CD4-positive, alpha-beta T cell (primary cell): Measurements from ENCODE around the gene LEKR1. TPM values are rescaled to one million over a fixed set of nuclear protein-coding genes. Genes with fewer than 3 reads are reported as not detected.

Source experiments
- ATAC-seq: fragments of 200-7000 bp; cut with Tn5 transposase; one replicate; pipeline ENCODE4 v1.10.0; 2022; ENCODE audit warnings: mild to moderate bottlenecking; ENCODE audit not compliant: poor library complexity
- CTCF ChIA-PET: fragments of 350-600 bp; sonication (Branson Sonifier 250); formaldehyde crosslinking; loops from one replicate; lab custom pipeline; 2021; ENCODE audit warnings: antibody characterized with exemption, inconsistent platforms; lab: Charles Lee
- POLR2A ChIA-PET: fragments of 350-600 bp; sonication (Branson Sonifier 250); formaldehyde crosslinking; loops from one replicate; lab custom pipeline; 2021; ENCODE audit warnings: antibody characterized with exemption, inconsistent platforms; lab: Charles Lee
- DNase-seq, 14 experiments: peaks; one replicate each; pipeline ENCODE4 v3.0.0-alpha.2; 2013 to 2020; ENCODE audit warnings: mixed read lengths in 2 of 14
- H3K27ac ChIP-seq, 2 donors: one replicate each; pipeline versions ENCODE4 v1.5.1 to v1.7.0; 2013; ENCODE audit warnings: low read length in 2 of 2, low read depth in 1 of 2, mild to moderate bottlenecking in 1 of 2
- H3K27me3 ChIP-seq, 2 experiments: 1 replicate in 1 of 2; 2 replicates in 1 of 2; pipeline versions ENCODE4 v1.6.1 to v1.7.0; 2013; ENCODE audit warnings: low read length in 2 of 2, control low read depth in 1 of 2, mild to moderate bottlenecking in 1 of 2, moderate library complexity in 1 of 2; ENCODE audit not compliant: insufficient read depth in 2 of 2, control insufficient read depth in 1 of 2
- H3K36me3 ChIP-seq: one replicate; pipeline ENCODE4 v1.6.1; 2013; ENCODE audit warnings: low read length, control low read depth; ENCODE audit not compliant: insufficient read depth
- H3K4me1 ChIP-seq: one replicate; pipeline ENCODE4 v1.6.1; 2013; ENCODE audit warnings: low read length, control low read depth; ENCODE audit not compliant: insufficient read depth
- H3K4me3 ChIP-seq: one replicate; pipeline ENCODE4 v1.5.1; 2013; ENCODE audit warnings: mild to moderate bottlenecking, low read length, moderate library complexity
- H3K9me3 ChIP-seq, 2 experiments: 1 replicate in 1 of 2; 2 replicates in 1 of 2; pipeline versions ENCODE4 v1.6.1 to v1.7.0; 2013; ENCODE audit warnings: low read length in 2 of 2, mild to moderate bottlenecking in 2 of 2, control low read depth in 1 of 2, moderate library complexity in 1 of 2; ENCODE audit not compliant: control insufficient read depth in 1 of 2, insufficient read depth in 1 of 2
- H3K27ac Mint-ChIP-seq: one replicate; pipeline ENCODE4 v1.8.0; 2020; ENCODE audit warnings: mixed read lengths
- H3K27me3 Mint-ChIP-seq: one replicate; pipeline ENCODE4 v1.8.0; 2021; ENCODE audit warnings: mixed read lengths
- H3K36me3 Mint-ChIP-seq: one replicate; pipeline ENCODE4 v1.8.0; 2021; ENCODE audit warnings: low read depth, mixed read lengths
- H3K4me1 Mint-ChIP-seq: one replicate; pipeline ENCODE4 v1.8.0; 2021; ENCODE audit warnings: low read depth, mixed read lengths
- H3K4me3 Mint-ChIP-seq: one replicate; pipeline ENCODE4 v1.8.0; 2020; ENCODE audit warnings: mild to moderate bottlenecking, mixed read lengths
- H3K9me3 Mint-ChIP-seq: one replicate; pipeline ENCODE4 v1.8.0; 2020; ENCODE audit warnings: mixed read lengths
- CTCF ChIP-seq: fragments of 200-600 bp; IDR thresholded peaks from one replicate; pipeline ENCODE4 v1.8.0; 2022; ENCODE audit warnings: antibody characterized with exemption, mild to moderate bottlenecking
- intact Hi-C, 2 experiments: fragments of 100-400 bp; cut with DNase I in 1 of 2; cut with micrococcal nuclease in 1 of 2; formaldehyde crosslinking; loops; one replicate each; pipeline versions ENCODE4 v1.15.1 to v1.9.0; 2023 to 2025; cut with DNase I, micrococcal nuclease
- total RNA-seq, 174 experiments: library from RNA in 2 of 174; stranded (reverse) in 2 of 174; gene quantifications; one replicate each; pipeline ENCODE4 v1.2.3 and lab custom pipeline; 2021 to 2026

The LEKR1 gene
- total RNA-seq, 2 experiments from 2014 or later: 0.77 to 1.0 TPM

- POLR2A ChIA-PET: no interaction called here
- H3K4me3 ChIP-seq: no peak overlapping the region
These were observed 113.2 kb downstream of the LEKR1 start for GRCh38 chr3:156939315-156939714.

DNA sequence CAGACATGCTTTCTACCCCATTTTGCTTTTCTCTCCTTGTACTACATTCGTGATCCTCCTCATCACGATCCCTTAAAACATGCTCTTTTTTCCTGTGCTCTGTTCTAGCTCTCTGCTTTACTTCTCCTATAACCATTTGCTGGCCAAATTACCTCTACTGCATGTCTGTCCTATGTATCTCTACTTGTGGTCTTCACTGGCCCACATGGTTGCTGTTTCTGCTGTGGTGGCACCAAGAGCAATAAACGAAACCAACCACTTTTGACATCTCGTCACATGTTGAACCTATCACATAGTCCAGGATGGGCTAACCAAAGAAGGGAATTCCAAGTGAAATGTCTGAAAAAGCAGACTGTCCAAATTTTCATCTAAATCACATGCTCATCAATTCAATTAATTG is 115.2 kb downstream of the LEKR1 start:
- ATAC-seq (no peak), DNase-seq (no peak)
- CTCF ChIA-PET: no interaction called here
- no peaks in the 10 kb centered on the region for H3K4me1 ChIP-seq
- no peak overlapping the region for H3K27ac ChIP-seq
- Mint-ChIP-seq H3K4me1 (no peaks in the 10 kb centered on the region), H3K4me3 (no peak overlapping the region), H3K27ac (no peak overlapping the region), H3K27me3 (peaks cover 4% of the 10 kb centered on the region), H3K36me3 (no peaks in the 10 kb centered on the region), H3K9me3 (no peaks in the 10 kb centered on the region)
- TF ChIP-seq CTCF: no peak
- POLR2A ChIA-PET: no interaction called here
- no peak overlapping the region for H3K4me3 ChIP-seq
- H3K9me3 ChIP-seq: no peaks in the 10 kb centered on the region
- intact Hi-C loops: no loop called here
- no peaks in the 10 kb centered on the region for H3K27me3 ChIP-seq
- no peaks in the 10 kb centered on the region for H3K36me3 ChIP-seq

More at GRCh38 chr3:156939315-156939714, 113.2 kb downstream of the LEKR1 start:
- no peaks in the 10 kb centered on the region for H3K9me3 Mint-ChIP-seq
- CTCF ChIA-PET: interaction anchor here (1.6 kb wide), 1 partner anchor 10 kb away, joined by 3 read pairs; no protein-coding TSS in a partner anchor
- no peak overlapping the region for H3K27ac Mint-ChIP-seq
- no peak overlapping the region for H3K4me3 Mint-ChIP-seq
- no peaks in the 10 kb centered on the region for H3K36me3 ChIP-seq
- no peaks in the 10 kb centered on the region for H3K27me3 ChIP-seq
- H3K4me1 Mint-ChIP-seq: no peaks in the 10 kb centered on the region
- H3K36me3 Mint-ChIP-seq: no peaks in the 10 kb centered on the region
- DNase-seq (no peak), ATAC-seq (no peak)
- intact Hi-C loops: no loop called here
- H3K4me1 ChIP-seq: no peaks in the 10 kb centered on the region
- H3K27ac ChIP-seq: no peak overlapping the region
- H3K9me3 ChIP-seq: no peaks in the 10 kb centered on the region
- no peak for TF ChIP-seq CTCF
- H3K27me3 Mint-ChIP-seq: peaks cover 4% of the 10 kb centered on the region

DNA sequence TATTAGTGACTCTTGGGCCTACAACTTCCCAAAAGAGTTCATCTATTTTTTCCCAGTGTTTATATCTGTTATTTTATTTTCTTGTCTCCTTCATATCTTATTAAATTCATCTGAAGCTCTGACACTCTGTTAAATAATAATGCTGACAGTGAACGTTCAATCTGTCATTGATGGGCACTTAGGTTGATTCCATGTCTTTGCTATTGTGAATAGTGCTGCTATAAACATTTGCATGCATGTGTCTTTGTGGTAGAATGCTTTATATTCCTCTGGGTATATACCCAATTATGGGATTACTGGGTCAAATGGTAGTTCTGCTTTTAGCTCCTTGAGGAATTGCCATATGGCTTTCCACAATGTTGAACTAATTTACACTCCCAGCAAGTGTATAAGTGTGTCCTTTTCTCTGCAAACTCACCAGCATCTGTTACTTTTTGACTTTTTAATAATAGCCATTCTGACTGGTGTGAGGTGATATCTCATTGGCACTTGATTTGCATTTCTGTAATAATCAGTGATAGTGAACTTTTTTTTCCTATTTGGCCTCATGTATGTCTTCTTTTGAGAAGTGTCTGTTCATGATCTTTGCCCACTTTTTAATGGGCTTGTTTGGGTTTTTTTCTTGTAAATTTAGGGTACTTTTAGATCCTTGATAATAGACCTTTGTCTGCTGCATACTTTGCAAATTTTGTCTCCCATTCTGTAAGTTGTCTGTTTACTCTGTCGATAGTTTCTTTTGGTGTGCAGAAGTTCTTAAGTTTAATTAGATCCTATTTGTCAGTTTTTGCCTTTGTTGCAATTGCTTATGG is 122.5 kb downstream of the LEKR1 start:
- H3K9me3 ChIP-seq: no peaks in the 10 kb centered on the region
- Mint-ChIP-seq H3K36me3 (no peaks in the 10 kb centered on the region), H3K9me3 (no peaks in the 10 kb centered on the region), H3K27me3 (peaks cover 10% of the 10 kb centered on the region), H3K4me1 (no peaks in the 10 kb centered on the region), H3K27ac (no peak overlapping the region), H3K4me3 (no peak overlapping the region)
- no peak for DNase-seq
- H3K4me1 ChIP-seq: no peaks in the 10 kb centered on the region
- no peaks in the 10 kb centered on the region for H3K36me3 ChIP-seq
- no peak overlapping the region for H3K27ac ChIP-seq
- no peak for TF ChIP-seq CTCF
- H3K27me3 ChIP-seq: no peaks in the 10 kb centered on the region
- POLR2A ChIA-PET: no interaction called here
- no peak overlapping the region for H3K4me3 ChIP-seq
- CTCF ChIA-PET: interaction anchor here (1.0 kb wide), 1 partner anchor 8 kb away, joined by 3 read pairs; no protein-coding TSS in a partner anchor
- no peak for ATAC-seq
- intact Hi-C loops: no loop called here
